Stimulated activated CD8-positive, alpha-beta memory T cell treated with anti-CD3 and anti-CD28 coated beads, Interleukin-15, amount 100 ng/mL, for 1 hour (primary cell): ENCODE results near the gene MND1.

Experiments
- DNase-seq: peaks from one replicate; pipeline ENCODE4 v3.0.0-alpha.2; 2020; ENCODE audit warnings: low read depth

Gene MND1

DNA sequence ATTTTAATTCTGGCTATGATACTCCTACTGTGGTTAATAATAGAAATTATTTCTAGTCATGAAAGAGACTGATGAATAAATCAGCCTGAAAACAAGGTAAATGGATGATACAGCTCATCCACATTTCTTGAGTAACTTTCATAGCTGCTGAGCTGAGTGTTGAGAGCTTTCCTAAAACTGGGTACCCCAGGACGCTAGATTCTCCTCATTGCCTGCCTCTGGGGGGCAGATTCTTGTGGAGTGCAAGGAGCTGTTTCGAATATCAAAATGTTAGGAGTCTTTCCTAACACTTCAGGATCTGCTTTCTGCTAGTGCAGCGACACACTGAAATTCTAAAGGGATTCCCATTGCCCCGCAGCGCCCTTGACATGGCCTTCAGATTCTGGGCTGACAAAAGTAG is 2.1 kb downstream of the MND1 start:
- no peak for DNase-seq

DNA sequence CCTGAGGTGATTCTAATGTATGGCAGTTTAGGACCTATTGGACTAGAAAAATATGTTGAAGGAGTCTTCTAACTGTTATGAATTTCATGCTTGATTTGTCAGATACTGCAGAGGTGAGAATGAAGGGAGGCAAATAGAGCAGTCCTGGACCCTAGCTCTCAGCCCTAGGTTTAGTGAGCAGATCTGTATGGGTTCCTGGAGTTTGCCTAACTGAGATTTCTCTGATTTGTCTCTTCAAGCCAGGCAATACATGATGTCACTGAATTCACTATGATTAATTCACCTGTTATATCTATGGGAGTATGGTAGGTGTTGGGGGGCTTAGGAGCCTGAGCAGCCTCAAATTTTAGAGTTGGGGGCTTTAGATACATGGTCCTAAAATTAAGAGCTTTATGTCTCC is 2.6 kb downstream of the MND1 start:
- no peak for DNase-seq

DNA sequence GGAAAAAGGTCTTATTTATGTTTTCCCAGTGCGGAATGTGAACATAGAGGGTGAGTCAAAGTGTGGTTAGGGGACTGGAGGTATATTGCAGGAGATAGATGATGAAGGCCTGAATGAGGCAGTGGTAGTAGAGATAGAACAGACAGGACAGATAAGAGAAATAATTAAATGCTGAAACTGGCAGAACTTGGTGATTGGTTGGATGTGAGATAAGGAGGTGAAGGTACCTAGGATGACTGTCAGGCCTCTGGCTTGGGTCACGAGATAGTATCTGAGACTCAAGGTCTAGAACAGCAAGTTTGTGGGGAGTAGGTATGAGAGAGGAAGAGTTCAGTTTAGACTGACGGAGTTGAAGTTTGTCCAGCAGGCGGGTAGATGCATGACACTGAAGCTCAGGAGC is 3.5 kb downstream of the MND1 start:
- no peak for DNase-seq

DNA sequence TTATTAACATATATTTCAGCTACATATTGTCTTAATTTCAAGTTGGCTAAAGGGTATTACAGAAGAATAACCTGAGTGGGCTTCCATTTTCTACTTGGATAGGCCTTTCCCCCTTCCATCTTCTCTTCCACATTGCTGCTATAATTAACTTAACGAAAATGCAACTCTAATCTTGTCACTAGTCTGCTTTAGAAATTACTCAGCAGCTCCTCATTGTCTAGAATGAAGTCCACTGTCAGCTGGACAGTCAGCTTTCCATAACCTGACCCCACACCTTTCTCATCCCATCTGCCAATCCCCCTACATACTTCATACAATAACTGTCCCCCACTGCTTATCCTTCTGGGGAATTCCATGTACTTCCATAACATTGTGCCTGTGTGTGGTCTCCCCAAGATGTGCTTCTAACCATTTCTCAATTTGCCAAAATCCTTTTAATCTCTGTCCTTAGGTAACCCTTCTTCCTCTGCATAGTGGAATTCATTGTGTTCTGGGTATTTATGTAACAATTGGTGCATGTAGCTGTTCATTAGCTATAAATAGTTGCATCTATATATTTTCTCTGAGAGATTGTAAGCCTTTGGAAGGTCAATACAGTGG is 4.8 kb downstream of the MND1 start:
- no peak for DNase-seq

DNA sequence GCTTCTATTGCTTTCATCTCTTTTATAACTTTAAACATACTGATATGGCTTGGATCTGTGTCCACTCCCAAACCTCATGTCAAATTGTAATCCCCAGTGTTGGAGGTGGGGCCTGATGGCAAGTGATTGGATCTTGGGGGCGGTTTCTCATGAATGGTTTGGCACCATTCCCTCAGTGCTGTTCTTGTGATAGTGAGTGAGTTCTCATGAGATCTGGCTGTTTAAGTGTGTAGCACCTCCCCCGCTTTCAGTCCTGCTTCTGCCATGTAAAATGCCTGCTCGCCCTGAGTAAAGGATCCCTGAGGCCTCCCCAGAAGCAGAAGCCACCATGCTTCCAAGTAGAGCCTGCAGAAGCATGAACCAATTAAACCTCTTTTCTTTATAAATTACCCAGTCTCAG is 17.7 kb downstream of the MND1 start:
- no peak for DNase-seq

DNA sequence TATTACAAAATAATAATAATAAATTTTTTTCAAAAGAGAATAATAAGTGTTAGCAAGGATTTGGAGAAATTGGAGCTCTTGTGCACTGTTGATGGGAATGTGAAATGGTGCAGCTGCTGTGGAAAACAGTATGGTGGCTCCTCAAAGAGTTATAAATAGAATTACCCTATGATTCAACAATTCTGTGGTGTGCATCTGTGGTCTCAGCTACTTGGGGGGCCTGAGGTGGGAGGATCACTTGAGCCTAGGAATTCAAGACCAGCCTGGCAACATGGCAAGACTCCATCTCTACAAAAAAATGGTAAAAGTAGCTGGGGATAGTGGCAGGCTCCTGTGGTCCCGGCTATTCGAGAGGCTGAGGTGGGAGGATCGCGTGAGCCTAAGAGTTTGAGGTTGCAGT is 19.6 kb downstream of the MND1 start:
- DNase-seq = no peak

DNA sequence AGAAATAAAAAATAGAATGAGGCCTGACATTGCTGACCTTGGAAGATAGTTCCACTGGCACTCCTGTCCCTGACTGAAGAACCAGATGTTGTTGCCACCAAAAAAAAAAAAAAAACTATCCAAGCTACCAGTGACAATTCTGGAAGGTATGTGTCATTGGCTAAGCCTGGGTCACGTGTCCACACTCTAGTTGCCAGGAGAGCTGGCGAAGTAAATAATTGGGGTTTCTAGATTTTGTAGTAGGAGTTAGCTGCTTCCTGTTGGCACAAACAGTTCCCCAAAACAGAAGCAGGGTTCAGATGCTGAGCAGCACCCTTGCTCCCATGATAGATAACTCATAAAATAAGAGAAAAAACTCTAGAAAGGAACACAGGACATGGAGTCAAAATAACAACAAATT is 20.5 kb downstream of the MND1 start:
- no peak for DNase-seq

DNA sequence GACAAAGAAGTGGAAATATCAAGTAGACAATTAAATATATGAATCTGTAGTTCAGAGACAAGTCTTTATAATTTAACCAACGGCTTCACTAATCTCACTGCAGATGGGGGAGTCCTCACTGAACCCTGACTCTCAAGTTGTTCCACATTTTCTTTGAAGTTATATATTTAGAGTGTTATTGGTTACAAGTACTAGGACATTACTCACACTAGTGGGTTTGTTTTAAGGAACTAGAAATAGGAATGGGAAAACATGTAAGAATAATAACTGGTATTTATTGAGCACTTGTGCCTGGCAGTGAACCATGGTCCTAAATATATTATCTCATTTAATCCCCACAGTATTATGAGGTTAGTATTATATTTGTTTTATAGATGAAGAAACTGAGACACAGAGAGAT is 22.0 kb downstream of the MND1 start:
- DNase-seq = no peak

DNA sequence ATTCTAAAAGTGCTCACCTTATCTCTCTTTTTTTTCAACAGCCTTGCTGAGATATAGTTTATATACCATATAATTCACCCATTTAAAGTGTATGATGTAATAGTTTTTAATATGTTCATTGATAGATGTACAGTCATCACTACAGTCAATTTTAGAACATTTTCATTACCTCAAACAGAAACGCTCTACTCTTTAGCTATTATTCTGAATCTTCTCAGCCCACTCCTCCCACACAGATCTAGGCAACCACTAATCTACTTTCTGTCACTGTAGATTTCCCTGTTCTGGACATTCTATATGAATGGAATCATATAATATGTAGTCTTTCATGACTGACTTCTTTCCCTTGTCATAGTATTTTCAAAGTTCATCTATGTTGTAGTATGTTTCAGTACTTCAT is 22.6 kb downstream of the MND1 start:
- no peak for DNase-seq

DNA sequence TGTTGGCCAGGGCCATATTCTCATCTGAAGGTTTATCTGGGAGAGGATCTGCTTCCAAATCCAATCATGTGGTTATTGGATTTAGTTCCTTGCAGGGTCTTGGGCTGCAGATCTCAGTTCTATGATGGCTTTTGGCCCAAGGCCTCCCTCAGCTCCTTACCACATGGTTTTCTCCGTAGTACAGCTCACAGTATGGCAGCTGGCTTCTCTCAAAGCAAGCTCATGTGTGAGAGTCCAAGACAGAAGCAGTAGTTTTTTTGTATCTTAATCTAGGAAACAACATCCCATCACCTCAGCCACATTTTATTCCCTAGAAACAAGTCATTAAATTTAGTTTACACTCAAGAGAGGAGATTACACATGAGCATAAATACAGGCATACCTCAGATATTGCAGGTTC is 24.5 kb downstream of the MND1 start:
- DNase-seq = no peak

DNA sequence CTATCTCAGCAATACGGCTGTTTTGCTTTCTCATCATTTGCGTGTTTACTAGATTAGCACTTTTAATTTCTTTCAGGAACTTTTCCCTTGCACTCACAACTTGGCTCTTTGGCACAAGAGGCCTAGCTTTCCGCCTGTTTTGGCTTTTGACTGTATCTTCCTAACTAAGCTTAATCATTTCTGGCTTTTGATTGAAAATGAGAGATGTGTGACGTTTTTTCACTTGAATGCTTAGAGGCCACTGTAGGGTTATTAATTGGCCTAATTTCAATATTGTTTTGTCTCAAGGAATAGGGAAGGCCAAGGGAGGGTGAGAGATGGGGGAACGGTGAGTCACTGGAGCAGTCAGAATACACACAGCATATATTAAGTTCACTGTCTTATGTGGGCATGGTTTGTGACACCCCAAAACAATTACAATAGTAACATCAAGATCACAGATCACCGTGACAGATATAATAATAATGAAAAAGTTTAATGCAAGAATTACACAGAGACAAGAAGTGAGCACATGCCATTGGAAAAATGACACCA is 27.3 kb downstream of the MND1 start:
- DNase-seq = no peak

DNA sequence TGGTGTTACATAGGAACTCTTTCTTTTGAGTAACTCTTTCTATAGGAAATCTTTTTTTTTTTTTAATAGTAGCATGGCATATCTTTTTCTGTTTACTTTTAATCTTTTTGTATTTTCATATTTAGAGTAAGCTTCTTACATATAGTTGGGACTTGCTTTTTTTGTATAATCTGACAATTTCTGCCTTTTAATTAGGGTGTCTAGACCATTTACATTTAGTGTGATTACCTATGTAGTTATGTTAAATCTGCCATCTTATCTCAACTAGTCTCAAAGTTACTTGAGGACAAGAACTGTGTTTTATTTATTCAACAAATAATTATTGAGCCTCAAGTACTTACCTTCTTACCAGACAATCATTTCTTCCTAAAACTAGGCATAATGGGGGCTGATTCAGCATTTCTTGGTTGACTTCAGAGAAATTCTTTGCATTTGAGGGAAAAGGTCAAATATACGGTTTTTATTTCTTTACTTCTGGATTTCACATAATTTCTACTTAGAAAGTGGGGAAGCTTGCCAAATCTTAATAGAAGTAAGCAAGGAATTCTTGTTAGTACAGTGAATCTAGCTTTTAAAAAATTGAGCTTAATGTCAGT is 28.6 kb downstream of the MND1 start:
- no peak for DNase-seq

DNA sequence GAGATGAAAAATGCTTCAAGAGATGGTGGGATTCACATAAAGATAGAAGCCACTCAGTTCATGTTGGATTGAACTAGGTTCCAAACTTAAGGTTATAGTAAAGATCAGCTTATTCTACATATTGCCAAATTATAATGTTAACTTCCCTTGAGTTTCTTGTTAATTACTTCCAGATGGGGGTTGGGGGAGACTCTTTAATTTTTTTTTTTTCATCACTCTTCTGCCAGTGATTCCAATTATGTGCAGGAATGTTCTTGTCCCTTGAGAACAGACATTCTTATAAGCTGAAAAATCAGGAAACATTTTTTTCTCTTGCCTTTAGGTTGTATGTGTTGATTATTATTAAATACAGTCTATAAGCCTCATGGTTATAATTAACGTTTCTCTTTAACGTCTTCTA is 30.0 kb downstream of the MND1 start:
- DNase-seq = no peak

DNA sequence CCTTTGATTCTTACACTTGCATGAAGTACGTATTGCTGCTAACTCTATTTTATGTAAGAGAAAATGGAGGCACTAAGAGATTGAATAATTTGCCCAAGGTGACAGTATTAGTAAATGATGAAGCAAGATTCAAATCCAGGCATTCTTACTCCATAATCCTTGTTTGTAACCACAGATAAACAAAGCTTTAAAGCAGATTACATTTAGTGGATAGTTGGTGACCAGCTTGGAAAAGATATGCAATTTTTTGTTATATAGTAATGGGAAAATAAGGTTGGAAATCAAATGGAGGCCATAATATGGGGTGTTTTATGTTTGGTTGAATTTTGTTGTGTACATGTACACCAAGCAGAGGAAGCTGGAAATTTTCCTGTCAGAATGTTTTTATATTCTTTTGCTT is 30.8 kb downstream of the MND1 start:
- no peak for DNase-seq

DNA sequence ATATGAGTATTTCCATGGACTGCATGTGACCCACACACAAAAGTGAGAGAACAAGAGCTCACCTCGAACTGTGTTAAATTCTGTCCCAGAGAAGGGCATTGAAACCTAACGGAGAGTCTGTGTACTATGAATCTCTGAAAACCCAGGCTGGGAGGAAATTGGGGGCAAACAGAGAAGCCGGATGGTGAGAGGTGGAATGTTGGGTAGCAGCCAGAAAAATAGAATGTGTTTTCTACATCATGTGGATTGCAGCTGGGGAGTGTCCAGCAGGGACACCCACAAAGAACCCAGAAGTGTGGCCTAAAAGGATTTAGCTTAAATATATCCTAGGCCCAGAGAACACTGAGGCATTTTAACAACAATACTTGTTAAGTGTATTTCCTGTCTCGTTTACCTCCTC is 38.6 kb downstream of the MND1 start:
- DNase-seq = no peak

DNA sequence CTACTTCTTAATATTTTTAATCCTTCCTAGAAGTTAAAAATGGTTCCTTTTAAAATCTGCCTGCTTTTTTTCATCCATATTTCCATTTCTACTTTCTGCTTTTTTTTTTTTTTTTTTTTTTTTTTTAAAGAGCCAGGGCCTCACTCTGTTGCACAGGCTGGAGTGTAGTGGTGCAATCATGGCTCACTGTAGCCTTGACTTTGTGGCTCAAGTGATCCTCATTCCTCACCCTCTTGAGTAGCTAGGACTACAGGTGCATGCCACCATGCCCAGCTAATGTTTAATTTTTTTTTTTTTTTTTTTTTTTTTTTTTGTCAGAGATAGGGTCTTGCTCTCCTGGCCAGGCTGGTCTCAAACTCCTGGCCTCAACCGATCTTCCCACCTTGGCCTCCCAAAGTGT is 39.7 kb downstream of the MND1 start:
- DNase-seq = no peak

DNA sequence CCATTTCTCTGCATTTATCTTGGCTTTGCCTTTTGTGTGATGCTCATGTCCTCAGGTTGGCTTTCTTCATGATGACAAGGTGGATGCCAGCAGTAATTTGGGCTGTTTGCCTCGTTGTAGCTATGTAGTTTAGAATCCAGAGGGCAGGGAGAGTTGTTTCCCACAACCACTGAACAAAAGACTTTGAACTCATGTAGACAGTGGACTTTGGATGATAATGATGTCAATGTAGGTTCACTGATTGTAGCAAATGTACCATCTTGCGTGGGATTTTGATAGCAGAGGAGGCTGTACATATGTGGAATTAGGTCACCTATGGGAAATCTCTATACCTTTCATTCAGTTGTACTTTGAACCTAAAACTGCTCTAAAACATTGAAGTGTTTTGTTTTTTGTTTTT is 41.3 kb downstream of the MND1 start:
- no peak for DNase-seq

DNA sequence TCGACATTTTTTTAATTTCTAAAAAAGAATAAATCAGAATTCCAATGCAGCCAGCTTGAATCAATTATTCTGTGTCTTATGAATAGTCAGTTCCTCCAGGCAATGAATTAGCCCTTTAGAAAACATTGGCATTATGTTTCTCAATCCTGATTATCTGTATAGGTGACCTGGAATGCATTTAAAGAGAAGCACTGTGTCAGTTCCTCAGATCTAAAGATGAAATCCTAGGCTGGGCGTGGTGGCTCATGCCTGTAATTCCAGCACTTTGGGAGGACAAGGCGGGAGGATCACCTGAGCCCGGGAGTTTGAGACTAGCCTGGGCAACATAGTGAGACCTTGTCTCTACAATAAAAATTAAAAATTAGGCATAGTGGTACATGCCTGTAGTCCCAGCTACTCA is 43.5 kb downstream of the MND1 start:
- DNase-seq = no peak

DNA sequence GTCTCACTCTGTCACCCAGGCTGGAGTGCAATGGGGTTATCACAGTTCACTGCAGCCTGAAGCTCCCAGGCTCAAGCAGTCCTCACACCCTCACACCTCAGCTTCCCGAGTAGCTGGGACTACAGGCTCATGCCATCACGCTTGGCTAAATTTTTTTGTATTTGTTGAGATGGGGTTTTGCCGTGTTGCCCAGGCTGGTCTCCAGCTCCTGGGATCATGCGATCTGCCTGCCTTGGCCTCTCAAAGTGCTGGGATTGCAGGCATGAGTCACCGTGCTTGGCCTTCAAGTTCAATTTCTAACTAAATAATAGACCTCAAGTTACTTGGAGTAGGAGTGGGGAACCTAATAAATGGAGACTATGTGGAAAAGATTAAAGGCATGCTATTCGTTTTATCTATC is 48.9 kb downstream of the MND1 start:
- no peak for DNase-seq

DNA sequence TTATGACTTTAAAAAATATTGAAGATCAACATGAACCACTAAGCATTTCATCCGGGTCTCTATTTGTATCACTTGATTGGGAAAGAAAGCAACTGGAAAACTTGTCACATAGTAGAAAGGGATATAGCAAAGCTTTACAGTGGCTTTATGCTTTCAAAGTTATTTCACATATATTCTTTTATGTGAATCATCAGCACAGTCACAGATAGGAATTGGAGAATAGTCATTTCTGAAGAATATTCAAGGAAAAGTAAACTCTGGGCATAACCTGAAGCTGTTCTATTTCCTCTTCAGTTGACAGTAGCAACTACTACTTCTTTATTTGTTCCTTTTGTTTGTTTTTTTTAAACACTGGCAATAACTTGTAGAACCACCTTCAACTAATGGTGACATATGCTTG is 50.5 kb downstream of the MND1 start:
- DNase-seq = no peak

DNA sequence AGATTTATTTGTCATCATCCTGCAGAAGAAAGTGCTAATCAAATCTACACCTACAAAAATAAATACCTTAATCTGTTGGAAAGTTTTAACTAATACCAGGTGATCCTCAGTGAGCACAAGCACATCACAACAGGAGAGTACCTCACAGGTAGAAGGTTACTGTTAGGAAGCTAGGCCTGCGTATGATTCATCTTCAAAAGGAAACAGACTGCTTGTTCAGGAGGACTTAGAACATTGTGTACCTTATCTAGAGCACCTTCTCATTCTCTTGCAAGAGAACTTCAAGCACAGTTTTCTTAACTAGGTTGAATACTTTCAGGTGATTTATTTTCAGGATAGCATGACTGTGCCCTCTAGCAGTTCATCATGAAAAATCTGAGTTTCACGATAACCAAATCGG is 54.2 kb downstream of the MND1 start:
- no peak for DNase-seq

DNA sequence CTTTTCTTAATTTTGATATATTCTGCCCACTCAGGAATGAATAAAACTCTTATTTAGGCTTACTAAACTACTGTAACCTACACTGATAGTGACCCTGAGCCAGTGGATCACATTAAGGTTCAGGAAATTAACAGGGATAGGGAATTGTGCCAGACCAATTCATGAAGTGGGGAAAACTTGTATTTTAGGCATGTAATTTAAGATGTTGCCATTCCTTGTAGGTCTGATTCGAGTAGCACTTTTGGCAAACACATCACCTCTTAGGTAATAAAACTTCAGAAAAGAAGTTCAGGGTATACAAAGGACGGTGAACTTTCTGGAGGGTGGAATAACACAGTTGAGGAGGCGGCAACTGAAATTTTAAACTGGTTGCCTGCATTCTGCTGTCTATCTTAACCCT is 54.9 kb downstream of the MND1 start:
- DNase-seq = no peak

DNA sequence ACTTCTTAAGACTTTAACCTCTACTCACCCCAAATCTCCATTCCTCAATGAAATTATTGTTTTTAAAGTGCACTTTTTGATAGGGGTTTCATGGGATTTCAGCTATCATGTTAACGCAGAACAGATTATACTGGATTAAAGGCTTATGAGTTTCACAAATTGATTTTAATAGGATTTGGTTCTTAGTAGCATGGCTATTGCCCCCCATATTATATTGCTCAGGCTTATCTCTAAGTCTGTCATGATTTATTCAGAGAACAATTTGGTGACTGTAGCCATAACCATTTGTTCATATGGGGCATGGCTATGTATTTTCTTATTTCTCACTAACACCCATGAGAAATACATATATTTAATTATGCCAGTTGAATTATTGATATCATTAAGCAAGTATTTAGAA is 57.0 kb downstream of the MND1 start:
- no peak for DNase-seq

DNA sequence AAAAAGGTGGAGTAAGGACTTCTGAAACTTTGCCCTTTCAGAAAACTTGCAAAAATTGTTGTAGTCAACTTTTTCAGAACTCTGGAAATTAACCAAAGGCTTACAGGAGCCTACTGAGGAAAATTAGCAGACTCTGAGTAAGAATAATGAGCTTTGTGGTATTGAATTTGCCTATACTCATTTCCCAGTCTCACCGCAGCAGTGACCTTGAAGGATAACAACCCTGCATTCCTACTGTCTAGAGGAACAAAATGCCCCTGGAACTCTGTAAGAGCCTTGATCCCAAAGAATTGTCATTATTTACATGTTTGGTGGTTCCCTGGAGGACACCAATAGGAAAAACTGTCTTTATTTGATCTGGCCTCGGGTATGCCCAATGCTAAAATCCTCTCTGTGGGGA is 57.9 kb downstream of the MND1 start:
- DNase-seq = no peak
